NCI-H748 (cell line): ENCODE measurements around the gene CC2D2B.
"Not testable (repeated sequence)": the region's sequence is repeated elsewhere in the genome, so short reads cannot be mapped to it uniquely, and the experiment has no call there.

ENCODE experiments used
- DNase-seq: peaks from one replicate; lab custom pipeline; 2025; ENCODE audit not compliant: unreplicated experiment; lab: John Stamatoyannopoulos, UW

CC2D2B gene

GRCh38 chr10:95905897-95906580, 1.7 kb upstream of the CC2D2B start:
- DNase-seq, result not testable (repeated sequence)

DNA sequence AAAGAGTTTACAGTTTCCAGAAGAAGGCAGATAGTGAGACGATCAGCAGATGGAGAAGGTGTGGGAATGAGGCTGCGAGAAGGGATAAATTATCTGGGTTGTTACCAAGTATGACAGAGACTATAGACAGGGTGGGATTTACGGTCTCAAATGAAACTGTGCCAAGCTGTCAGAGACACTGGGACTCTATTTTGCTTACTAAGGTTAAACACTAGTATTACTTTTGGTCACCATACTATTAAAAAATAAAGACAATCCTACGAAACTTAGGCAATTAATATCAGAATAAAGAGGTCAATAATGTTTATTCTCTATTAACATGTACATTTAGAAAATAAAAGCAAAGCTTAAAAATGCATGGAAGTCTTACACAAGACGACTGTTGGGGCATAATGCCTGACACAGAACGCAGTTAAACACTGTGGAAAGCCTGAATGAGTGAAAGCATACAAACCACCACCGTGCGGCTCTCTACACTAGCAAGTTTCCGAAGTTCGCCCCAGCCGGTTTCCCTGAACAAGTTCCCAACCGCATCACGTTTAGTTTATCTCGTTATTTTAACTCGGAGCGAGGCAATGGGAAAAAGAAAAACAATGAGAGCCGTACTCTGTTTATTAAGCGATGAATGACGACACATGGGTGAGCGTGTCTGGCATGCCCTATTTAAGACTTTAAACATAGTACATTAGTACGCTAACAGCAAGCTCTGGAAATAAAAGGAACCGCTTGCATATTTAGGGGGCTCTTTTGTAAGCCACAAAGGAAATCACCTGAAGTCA, 909 bp upstream of the CC2D2B start:
- peak; percentile 43 for DNase-seq

- no peak for DNase-seq
Observed at GRCh38 chr10:95908450-95908849, 675 bp downstream of the CC2D2B start.

DNA sequence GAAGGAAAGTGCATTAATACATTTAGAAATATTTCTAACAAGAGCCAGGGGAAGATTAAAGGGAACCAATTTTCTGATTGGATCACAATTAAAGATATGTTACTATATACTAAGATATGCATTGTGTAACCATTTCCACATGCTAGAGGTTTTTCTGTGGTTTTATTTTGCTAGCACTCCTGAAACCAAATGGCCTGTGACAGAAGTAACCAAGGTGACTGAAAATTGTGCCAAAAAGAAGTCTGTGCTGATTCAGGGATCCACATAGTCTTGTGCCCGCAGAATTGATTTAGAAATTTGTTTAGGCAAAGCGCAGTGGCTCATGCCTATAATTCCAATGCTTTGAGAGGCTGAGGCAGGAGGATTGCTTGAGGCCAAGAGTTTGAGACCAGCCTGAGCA, 1.8 kb downstream of the CC2D2B start:
- no peak for DNase-seq

- DNase-seq, result not testable (repeated sequence)
Observed at GRCh38 chr10:95916039-95916438, 8.3 kb downstream of the CC2D2B start.

- DNase-seq, result no peak
Observed at GRCh38 chr10:95920798-95921426, 13.1 kb downstream of the CC2D2B start.

DNA sequence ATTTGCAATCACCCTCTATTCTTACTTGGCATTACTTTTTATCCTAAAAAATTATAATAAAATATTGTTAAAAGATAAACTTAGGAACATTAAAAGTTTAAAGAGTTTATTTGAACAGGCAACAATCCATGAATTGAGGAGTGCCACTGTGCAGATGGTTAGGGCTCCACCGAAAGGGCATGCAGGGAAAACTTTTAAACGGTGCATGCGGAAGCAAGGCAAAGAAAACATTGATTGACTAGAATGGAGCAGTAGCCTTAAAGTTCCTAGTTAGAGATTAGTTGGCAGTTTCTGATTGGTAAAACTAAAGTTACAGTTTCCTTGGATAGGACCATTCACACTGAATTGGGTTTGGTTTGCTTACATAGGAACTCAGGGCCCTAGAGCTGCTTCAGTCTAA, 17.3 kb downstream of the CC2D2B start:
- no peak for DNase-seq

GRCh38 chr10:95935429-95935828, 27.7 kb downstream of the CC2D2B start:
- DNase-seq, result no peak

DNA sequence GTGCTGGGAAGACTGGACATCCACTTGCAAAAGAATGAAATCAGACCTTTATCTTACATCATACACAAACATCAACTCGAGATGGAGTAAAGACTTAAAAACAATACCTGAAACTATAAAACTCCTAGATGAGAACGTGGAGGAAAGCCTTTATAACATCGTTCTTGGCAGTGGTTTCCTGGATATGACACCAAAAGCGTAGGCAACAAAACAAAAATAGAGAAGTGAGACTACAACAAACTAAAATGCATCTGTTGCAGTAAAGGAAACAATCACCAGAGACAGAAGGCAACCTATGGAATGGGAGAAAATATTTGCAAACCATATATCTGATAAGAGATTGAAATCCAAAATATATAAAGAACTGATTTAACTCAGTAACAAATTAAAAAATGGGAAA, 33.3 kb downstream of the CC2D2B start:
- no peak for DNase-seq

GRCh38 chr10:95963202-95963990, 55.6 kb downstream of the CC2D2B start:
- DNase-seq, result no peak

GRCh38 chr10:95963991-95964389, 56.2 kb downstream of the CC2D2B start:
- no peak for DNase-seq

- no peak for DNase-seq
Observed at GRCh38 chr10:95964756-95965155, 57.0 kb downstream of the CC2D2B start.

- DNase-seq, result no peak
Observed at GRCh38 chr10:95976362-95977229, 68.8 kb downstream of the CC2D2B start.

DNA sequence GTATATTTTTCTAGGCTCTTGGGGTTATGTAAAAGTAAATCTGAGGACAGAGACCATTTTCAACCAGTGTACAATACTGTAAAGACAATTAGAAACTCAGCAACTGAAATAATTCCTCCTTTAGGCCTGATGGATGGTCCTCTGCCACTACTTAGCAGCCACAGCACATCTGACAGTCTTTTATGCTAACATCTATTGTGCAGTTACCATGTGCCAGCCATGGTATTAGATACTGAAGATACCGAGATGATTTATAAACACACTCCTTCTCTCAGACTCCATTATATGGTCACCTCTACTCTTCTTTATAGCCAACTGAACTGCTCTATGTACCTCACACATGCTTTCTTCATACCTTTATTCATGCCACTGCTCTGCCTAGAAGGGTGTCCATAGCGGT, 74.4 kb downstream of the CC2D2B start:
- DNase-seq, result no peak

DNA sequence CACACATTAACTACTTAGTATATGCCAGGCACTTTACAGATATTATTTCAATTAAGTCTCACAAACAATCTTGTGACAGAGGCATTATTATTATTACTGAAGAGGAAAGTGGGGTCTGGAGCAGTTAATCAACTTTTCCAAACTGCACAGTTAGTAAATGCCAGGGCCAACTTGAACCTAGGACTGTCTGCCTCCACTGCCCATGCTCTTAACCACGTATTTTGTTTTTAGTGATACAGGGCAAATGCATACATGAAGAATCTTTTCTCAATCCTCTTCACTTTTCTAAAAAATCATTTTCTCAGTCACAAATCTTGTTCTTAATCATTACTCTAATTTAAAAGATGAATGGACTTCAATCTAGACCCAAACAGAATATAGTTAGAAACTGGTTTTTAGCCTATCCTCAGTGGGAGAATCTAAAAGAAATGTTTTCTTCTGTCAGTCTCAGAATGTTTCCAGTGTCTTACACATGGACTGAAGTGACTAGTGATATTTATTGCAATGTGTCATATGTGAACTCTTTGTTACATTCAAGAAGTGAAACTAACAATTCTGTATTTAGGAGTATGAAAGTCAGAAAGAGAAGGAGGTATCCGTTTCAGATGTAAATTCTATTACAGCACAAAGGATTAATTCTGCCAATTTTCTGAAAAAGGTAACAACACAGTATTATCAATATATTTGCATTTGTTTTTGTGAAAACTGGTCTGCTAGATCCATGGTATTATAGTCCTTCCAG, 80.1 kb downstream of the CC2D2B start:
- DNase-seq, result no peak

DNA sequence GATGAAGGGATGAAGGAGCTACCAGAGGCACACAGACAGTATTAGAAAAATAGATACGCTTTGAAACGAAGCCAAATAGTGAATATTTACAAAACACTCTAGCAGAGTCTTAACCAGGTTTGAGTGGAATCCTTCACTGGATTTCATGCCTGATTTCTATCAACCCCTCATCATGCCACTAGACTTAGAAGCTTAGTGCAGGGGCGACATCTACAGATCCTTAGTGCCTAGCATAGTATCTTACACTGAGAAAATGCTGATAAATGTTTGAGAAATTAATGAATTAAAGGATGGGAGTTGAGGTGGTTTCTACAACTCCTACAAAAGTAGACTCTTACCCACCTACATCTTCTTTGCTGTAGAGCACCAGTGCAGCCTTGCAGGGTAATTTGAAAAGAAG, 80.9 kb downstream of the CC2D2B start:
- no peak for DNase-seq

- not testable (repeated sequence) for DNase-seq
Observed at GRCh38 chr10:95994376-95994775, 86.6 kb downstream of the CC2D2B start.

DNA sequence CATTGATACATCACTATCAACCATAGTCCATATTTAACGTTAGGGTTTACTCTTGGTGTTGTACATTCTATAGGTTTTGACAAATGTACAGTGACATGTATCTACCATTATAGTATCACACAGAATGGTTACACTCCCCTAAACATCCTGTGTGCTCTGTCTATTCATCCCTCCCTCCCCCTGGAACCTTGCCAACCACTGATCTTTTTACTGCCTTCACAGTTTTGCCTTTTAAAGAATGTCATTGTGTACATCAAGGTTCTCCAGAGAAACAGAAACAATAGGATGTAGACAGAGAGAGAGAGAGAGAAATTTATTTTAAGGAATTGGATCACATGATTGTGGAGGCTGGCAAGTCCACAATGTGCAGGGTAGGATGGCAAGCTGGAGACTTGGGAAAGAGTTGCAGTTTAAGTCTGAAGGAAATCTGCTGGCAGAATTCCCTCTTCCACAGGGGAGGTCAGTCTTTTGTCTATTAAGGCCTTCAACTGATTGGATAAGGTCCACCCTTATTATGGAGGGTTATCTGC, 90.5 kb downstream of the CC2D2B start:
- DNase-seq, result no peak

GRCh38 chr10:96013956-96014355, 106.2 kb downstream of the CC2D2B start:
- no peak for DNase-seq
